Measurements from ENCODE around the gene OR2V1.
"Not testable (repeated sequence)": the region's sequence is repeated elsewhere in the genome, so short reads cannot be mapped to it uniquely, and the experiment has no call there.

The OR2V1 gene

GRCh38 chr5:181130832-181131496 lies at the start of gene OR2V1:
Gene OR2V1 (minus strand): TSS chr5:181131169. CDS start chr5:181125304, 5,865 bp downstream.
- Histone ChIP-seq H3K9me3 (no peaks in the 10 kb centered on the region), H3K4me1 (ENCODE audit: control insufficient read depth in 1 of 2, insufficient read depth in 1 of 2, low read depth in 1 of 2, low read length in 1 of 2) (no peaks in the 10 kb centered on the region), H3K4me3 (ENCODE audit: low read depth in 1 of 2, low read length in 1 of 2) (no peak within 1 kb of the TSS), H3K36me3 (no peaks in the 10 kb centered on the region), H3K27ac (no peak within 1 kb of the TSS), H3K27me3 (peaks cover 81% of the 10 kb centered on the region)
- TF ChIP-seq CTCF (IDR thresholded peaks at IDR 0.05): no peak

- H3K27ac ChIP-seq; H3K9me3 ChIP-seq; H3K36me3 ChIP-seq; H3K4me3 ChIP-seq (ENCODE audit: low read depth in 1 of 2, low read length in 1 of 2): not testable (repeated sequence)
- H3K4me1 ChIP-seq (ENCODE audit: control insufficient read depth in 1 of 2, insufficient read depth in 1 of 2, low read depth in 1 of 2, low read length in 1 of 2): peaks cover 10 to 15% of the 10 kb centered on the region in 2 experiments
- H3K27me3 ChIP-seq: peaks cover 92% of the 10 kb centered on the region
These were observed 46.6 kb upstream of the OR2V1 start for GRCh38 chr5:181177559-181177958.

GRCh38 chr5:181176254-181176952 lies 45.4 kb upstream of the OR2V1 start:
- Histone ChIP-seq H3K9me3 (no peaks in the 10 kb centered on the region), H3K4me1 (ENCODE audit: control insufficient read depth in 1 of 2, insufficient read depth in 1 of 2, low read depth in 1 of 2, low read length in 1 of 2) (peaks cover 10 to 12% of the 10 kb centered on the region in 2 experiments), H3K4me3 (ENCODE audit: low read depth in 1 of 2, low read length in 1 of 2) (no peak overlapping the region), H3K27ac (no peak overlapping the region), H3K27me3 (peaks cover 92% of the 10 kb centered on the region), H3K36me3 (no peaks in the 10 kb centered on the region)
- no peak for TF ChIP-seq CTCF (IDR thresholded peaks at IDR 0.05)

- H3K9me3 ChIP-seq: no peaks in the 10 kb centered on the region
- H3K36me3 ChIP-seq: no peaks in the 10 kb centered on the region
- H3K4me1 ChIP-seq (ENCODE audit: control insufficient read depth in 1 of 2, insufficient read depth in 1 of 2, low read depth in 1 of 2, low read length in 1 of 2): peaks cover 17 to 18% of the 10 kb centered on the region in 2 experiments
- H3K4me3 ChIP-seq (ENCODE audit: low read depth in 1 of 2, low read length in 1 of 2): peak overlapping the region in 1 of 2 experiments; percentile 4
- no peak for TF ChIP-seq CTCF (IDR thresholded peaks at IDR 0.05)
- no peak overlapping the region for H3K27ac ChIP-seq
- H3K27me3 ChIP-seq: peaks cover 93% of the 10 kb centered on the region
These were observed 42.7 kb upstream of the OR2V1 start for GRCh38 chr5:181173420-181174342.

GRCh38 chr5:181173027-181173419 lies 42.1 kb upstream of the OR2V1 start:
- Histone ChIP-seq H3K36me3 (no peaks in the 10 kb centered on the region), H3K9me3 (no peaks in the 10 kb centered on the region), H3K27ac (no peak overlapping the region), H3K4me1 (ENCODE audit: control insufficient read depth in 1 of 2, insufficient read depth in 1 of 2, low read depth in 1 of 2, low read length in 1 of 2) (peaks cover 17 to 18% of the 10 kb centered on the region in 2 experiments), H3K27me3 (peaks cover 99% of the 10 kb centered on the region), H3K4me3 (ENCODE audit: low read depth in 1 of 2, low read length in 1 of 2) (peak overlapping the region in 1 of 2 experiments; percentile 4)
- no peak for TF ChIP-seq CTCF (IDR thresholded peaks at IDR 0.05)

Measured in neutrophil (primary cell).